ENCODE results near the gene CUL9.

The CUL9 gene

GRCh38 chr6:43173591-43174262, 8.3 kb upstream of the CUL9 start:
- no peak for DNase-seq

DNA sequence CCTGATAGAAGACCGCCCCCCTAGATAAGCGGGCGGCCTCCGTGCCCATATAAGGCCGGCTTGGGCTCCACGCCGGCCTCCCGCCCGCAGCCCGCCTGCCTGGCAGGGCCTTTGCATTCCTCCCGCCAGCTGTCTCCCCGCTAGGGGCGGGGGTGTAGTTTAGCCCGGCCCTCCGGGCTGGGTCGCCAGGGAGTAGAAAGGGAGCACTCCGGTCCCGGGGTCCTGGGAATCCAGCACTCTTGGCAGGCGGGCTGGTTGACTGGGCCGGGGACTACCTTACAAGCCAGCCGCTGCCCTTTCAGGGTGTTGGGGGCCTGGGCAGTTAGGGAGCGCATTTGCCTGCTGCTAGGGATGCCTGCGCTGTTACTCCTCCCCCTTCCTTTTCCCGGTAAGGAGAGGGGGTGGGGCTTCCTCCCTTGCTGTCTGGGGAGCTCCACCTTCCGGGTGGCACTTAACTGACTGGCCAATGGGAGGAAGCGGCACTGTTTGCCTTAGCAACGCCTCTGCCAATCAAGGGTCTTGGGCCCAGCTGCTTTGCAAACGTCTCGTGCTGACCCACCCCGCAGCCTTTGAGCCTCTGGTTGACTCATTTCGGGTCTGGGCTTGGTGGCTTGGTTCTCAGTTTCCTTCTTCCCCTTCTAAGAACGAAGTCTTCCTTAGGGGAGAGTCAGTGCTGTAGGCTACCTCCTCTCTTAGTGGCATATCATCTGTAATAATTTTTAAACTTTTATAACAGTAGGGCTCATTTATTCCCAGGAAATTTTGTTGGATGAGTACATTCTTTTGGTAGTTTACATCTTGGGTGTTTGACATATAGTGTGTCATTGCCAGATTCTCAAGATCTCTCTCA, 7.5 kb upstream of the CUL9 start:
- DNase-seq: peak; percentile 86

DNA sequence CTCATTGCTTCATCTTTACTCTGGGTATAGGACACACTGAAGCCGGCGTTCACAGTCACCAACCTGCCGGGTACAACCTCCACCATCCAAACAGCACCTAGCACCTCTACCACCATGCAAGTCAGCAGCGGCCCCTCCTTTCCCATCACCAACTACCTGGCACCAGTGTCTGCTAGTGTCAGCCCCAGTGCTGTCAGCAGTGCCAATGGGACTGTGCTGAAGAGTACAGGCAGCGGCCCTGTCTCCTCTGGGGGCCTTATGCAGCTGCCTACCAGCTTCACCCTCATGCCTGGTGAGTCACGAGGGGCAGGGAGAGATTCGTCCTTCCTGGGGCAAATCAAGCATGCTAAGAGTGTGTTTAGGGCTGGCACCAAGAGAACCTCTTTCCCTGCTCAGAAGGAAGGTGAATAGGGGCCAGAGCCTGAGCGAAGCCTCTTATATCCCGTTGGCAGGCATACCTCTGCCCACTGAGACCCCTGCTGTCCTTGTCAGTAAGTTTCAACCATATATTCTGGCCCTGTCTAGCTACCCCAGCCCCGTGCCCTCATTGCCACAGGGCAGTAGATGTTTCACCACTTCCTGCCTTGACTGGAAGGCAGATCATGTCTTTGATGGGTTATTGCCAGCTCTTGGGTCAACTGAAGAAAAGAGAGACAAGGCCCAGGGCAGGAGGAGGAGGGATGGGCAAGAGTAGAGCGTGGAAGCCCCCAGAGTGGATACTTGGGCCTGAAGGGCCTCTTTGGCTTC, 6.1 kb upstream of the CUL9 start:
- DNase-seq: no peak

GRCh38 chr6:43176423-43176786, 5.6 kb upstream of the CUL9 start:
- no peak for DNase-seq

DNA sequence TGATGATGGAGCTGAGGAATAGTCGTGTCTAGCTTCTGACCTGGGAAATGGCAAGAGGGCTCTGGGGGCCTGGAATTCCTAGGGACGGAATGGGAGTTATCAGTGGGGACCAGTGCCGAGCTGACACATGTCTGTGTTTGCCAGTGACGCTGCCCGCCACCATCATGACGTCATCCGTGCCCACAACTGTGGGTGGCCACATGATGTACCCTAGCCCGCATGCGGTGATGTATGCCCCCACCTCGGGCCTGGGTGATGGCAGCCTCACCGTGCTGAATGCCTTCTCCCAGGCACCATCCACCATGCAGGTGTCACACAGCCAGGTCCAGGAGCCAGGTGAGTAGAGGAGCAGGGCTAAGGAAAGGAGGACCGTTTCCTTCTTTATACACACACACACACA, 3.8 kb upstream of the CUL9 start:
- DNase-seq: no peak

GRCh38 chr6:43178951-43179830, 2.8 kb upstream of the CUL9 start:
- DNase-seq: no peak

DNA sequence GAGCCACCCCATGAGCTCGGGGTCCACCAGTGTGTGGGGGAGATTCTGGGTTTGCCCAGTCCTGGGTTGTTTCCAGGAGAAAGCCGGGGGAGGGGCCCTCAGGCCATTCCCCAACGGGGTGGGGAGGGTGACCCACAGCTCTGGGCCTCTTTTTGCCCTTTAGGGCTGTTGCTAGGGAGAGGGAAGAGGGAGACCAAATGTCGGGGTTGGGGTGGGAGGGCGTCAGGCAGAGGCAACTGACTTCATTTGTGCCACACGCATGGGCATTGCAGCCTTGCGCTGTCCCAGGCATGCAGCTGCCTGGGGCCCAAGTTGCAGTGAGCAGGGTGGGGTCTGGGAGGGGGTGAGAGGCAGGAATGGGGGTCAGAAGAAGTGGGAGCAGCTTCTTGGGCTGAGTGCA, 1.9 kb upstream of the CUL9 start:
- no peak for DNase-seq

- no peak for DNase-seq
These were observed 1.0 kb upstream of the CUL9 start for GRCh38 chr6:43180985-43181384.

GRCh38 chr6:43181621-43181941, 415 bp upstream of the CUL9 start:
- DNase-seq: no peak

GRCh38 chr6:43183441-43183840, 1.4 kb downstream of the CUL9 start:
- DNase-seq: no peak

DNA sequence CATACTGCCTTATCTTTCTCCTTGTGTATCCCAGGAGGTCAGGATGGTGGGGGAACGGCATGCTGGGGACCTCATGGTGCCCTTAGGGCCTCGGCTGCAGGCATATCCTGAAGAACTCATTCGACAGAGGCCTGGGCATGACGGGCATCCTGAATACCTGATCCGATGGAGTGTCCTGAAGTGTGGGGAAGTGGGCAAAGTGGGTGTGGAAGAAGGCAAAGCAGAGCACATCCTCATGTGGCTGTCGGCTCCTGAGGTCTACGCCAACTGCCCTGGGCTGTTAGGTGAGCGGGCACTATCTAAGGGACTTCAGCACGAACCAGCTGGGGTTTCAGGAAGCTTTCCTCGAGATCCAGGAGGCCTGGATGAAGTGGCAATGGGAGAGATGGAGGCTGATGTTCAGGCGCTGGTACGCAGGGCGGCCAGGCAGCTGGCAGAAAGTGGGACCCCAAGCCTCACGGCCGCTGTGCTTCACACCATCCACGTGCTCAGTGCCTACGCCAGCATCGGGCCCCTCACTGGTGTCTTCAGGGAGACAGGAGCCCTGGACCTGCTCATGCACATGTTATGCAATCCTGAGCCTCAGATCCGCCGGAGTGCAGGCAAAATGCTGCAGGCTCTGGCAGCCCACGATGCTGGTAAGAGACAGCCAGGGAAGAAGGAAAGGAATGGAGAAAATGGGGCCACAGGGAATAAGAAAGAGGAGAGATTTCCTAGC, 2.4 kb downstream of the CUL9 start:
- DNase-seq: no peak

GRCh38 chr6:43185391-43185985, 3.5 kb downstream of the CUL9 start:
- DNase-seq: no peak

DNA sequence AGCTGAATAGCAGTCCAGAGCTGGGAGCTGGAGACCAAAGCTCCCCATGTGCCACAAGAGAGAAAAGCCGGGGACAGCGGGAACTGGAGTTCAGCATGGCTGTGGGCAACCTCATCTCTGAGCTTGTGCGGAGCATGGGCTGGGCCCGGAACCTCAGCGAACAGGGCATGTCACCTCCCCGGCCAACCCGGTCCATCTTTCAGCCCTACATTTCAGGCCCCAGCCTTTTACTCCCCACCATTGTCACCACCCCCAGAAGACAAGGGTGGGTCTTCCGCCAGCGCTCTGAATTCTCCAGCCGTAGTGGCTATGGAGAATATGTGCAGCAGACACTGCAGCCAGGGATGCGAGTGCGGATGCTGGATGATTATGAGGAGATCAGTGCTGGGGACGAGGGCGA, 4.0 kb downstream of the CUL9 start:
- DNase-seq: no peak

DNA sequence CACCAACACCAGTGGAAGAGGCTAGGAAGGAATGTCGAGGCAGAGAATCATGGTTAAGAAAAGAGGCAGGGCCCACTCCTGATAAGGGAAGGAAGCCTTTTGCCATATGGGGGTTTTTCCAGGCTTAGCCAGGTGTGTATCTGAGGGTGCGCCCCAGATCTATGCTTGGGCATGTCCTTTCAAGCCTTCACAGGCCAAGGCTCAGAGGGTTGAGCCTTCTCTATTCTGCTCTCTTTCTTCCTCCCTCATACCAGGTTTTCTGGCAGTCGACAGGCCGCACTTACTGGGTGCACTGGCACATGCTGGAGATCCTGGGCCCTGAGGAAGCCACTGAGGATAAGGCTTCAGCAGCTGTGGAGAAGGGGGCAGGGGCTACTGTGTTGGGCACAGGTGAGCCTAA, 4.7 kb downstream of the CUL9 start:
- DNase-seq: no peak

DNA sequence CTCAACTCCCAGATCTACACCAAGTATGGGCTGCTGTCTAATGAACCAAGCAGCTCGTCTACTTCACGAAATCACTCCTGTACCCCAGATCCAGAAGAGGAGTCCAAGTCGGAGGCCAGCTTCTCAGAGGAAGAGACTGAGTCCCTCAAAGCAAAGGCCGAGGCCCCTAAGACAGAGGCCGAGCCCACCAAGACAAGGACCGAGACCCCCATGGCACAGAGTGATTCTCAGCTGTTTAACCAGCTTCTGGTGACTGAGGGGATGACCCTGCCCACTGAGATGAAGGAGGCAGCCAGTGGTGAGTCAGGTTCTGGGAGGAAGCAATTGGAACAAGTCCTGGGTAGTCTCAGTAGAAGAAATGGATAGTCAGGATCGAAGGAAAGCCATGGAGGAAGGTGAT, 5.8 kb downstream of the CUL9 start:
- DNase-seq: no peak

DNA sequence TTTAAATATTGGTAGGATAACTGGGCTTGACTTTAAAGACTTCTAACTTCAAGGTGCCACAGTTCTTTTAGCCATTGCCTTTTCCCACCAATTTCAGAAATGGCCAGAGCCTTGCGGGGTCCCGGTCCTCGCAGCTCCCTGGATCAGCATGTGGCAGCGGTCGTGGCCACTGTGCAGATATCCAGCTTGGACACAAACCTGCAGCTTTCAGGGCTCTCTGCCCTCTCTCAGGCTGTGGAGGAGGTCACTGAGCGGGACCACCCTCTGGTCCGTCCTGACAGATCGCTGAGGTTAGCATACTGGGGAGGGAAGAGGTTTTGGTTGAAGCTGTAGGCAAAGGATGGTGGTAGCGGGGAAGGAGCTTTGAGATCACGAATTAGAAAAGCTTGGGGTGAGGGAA, 6.4 kb downstream of the CUL9 start:
- DNase-seq: no peak

- no peak for DNase-seq
These were observed 7.8 kb downstream of the CUL9 start for GRCh38 chr6:43189776-43190304.

GRCh38 chr6:43192911-43193310, 10.9 kb downstream of the CUL9 start:
- no peak for DNase-seq

GRCh38 chr6:43193929-43194328, 11.9 kb downstream of the CUL9 start:
- DNase-seq: no peak

- no peak for DNase-seq
These were observed 14.3 kb downstream of the CUL9 start for GRCh38 chr6:43196337-43196736.

DNA sequence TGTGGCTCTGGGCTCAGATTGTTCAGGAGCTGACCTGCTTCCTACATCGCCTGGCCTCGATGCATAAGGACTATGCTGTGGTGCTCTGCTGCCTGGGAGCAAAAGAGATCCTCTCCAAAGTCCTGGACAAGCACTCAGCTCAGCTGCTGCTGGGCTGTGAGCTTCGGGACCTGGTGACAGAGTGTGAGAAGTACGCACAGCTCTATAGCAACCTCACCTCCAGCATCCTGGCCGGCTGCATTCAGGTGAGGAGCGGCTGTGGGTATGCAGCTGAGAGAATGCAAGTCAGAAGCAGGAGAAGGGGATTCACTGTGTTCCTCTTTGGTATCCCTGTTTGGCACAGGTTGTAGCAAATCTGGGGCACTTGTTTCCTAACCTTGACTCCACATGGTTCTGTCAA, 17.9 kb downstream of the CUL9 start:
- no peak for DNase-seq

DNA sequence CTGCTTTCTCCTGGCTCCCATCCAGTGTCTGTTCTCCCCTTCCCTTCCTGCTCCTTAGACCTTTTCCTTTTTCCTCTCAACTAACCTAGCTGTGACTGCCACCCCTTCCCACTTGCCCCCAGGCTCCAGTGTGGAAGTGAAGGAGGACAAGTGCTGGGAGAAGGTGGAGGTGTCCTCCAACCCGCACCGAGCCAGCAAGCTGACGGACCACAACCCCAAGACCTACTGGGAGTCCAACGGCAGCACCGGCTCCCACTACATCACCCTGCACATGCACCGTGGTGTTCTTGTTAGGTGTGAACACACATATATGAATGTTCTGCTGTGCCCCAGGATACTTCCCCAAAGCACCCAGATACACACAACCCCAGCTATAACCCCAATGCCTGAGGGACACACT, 18.5 kb downstream of the CUL9 start:
- no peak for DNase-seq

Data from NCI-H2081 treated with DMSO at 0.1 percent for 48 hours (cell line).